Fibroblast of mammary gland (primary cell): ENCODE results near the gene ADCY9.
"Not testable (repeated sequence)": the region's sequence is repeated elsewhere in the genome, so short reads cannot be mapped to it uniquely, and the experiment has no call there.

ENCODE experiments used
- DNase-seq: peaks from one replicate; pipeline ENCODE4 v3.0.0-alpha.2; 2010; ENCODE audit warnings: low read depth
- H3K4me3 ChIP-seq: 2 replicates; pipeline ENCODE4 v1.5.1; 2011; ENCODE audit warnings: low read depth, mild to moderate bottlenecking, low read length, moderate library complexity; ENCODE audit not compliant: control insufficient read depth
- CTCF ChIP-seq: conservative IDR thresholded peaks from 2 replicates; pipeline ENCODE4 v1.5.1; 2011; ENCODE audit warnings: low read depth, low read length, inconsistent platforms; ENCODE audit not compliant: control insufficient read depth, insufficient read depth

ADCY9 gene

DNA sequence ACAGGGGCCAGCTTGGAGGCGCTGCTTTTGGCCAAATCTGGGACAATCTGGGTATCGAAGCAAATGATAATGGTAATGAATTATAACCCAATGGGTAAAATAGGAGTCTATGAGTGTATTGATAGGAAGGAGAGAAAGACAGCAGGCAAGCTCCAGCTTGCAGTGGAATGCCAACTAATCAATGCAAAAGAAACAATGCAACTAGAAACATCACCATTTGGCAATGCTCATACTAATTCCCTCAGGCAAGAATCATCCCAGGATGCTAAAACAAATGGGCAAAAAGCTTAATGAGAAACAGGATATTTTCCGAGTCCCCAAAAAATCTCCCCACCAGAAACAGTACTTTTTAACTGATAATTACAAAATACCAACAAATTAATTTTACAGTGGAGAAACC is 64.7 kb downstream of the ADCY9 start:
- no peak for TF ChIP-seq CTCF
- no peak for DNase-seq
- H3K4me3 ChIP-seq, result no peak overlapping the region

- no peak overlapping the region for H3K4me3 ChIP-seq
- no peak for TF ChIP-seq CTCF
- no peak for DNase-seq
These were observed 67.2 kb downstream of the ADCY9 start for GRCh38 chr16:4049031-4049430.

DNA sequence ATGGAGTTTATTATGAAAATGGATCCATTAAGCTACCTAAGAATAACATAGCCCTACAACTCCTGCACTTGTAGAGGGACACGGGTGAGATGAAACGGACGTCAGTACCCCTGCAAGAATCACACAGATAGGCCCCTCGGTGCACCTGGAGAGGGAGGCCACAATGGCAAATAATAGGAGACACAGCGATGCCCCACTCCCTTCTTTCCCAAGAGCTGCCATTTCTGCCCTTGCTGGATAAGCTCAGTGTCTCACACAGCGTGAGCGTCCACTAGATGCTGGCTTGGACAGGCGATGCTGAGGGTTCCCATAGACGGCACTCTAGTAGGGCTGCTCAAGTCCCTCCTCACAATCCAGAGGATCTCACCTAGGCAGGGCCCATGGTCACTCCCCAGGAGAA is 67.8 kb downstream of the ADCY9 start:
- TF ChIP-seq CTCF, result no peak
- no peak for DNase-seq
- no peak overlapping the region for H3K4me3 ChIP-seq

- TF ChIP-seq CTCF, result no peak
- DNase-seq, result no peak
- no peak overlapping the region for H3K4me3 ChIP-seq
These were observed 70.0 kb downstream of the ADCY9 start for GRCh38 chr16:4046221-4046620.

DNA sequence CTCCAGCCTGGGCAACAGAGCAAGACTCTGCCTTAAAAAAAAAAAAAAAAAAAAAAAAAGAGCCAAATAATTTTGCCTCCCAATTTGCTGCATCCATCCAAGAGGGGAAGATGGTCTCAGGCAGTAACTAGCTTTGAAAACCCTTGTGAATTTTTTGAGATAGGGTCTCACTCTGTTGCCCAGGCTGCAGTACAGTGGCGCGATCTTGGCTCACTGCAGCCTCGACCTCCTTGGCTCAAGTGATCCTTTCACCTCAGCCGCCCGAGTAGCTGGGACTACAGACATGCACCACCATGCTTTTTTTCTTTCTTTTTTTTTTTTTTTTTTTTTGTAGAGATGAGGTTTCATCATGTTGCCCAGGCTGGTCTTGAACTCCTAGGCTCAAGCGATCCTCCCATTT is 70.7 kb downstream of the ADCY9 start:
- not testable (repeated sequence) for DNase-seq

DNA sequence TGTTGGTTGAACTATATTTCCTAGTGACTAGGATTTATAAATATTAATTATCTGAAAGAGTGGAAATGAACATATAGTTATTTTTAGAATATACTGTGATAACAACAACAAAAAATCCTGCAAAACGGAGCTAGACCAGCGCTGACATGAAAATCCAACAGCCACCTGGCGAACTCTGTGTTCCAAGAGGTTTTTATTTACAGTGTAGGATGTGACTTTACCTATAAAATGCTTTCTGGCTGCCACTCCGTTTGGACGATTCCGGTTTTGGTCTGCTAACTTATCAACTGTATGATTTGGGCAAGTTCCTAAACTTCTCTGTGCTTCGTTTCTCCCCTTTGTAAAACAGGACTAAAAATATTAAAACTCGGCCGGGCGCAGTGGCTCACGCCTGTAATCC is 73.7 kb downstream of the ADCY9 start:
- no peak for DNase-seq
- no peak for TF ChIP-seq CTCF

More for the DNA sequence above, 70.7 kb downstream of the ADCY9 start:
- not testable (repeated sequence) for H3K4me3 ChIP-seq

GRCh38 chr16:4038448-4038847 is 77.8 kb downstream of the ADCY9 start:
- H3K4me3 ChIP-seq, result no peak overlapping the region
- DNase-seq, result no peak
- TF ChIP-seq CTCF, result no peak

More for the DNA sequence above, 73.7 kb downstream of the ADCY9 start:
- no peak overlapping the region for H3K4me3 ChIP-seq

DNA sequence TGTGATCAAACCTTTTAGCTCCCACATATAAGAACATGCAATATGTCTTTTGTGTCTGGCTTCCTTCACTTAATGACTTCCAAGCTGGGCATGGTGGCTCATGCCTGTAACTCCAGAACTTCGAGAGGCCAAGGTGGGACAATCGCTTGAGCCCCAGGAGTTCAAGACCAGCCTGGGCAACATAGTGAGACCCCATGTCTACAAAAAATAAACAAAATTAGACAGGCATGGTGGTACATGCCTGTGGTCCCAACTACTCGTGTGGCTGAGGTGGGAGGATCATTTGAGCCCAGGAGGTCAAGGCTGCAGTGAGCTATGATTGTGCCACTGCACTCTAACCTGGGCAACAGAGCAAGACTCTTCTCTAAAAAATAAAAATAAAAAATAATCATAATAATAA is 79.3 kb downstream of the ADCY9 start:
- H3K4me3 ChIP-seq, DNase-seq: not testable (repeated sequence)
